Stimulated activated CD4-positive, alpha-beta T cell treated with anti-CD3 and anti-CD28 coated beads, Interleukin-4, amount 100 ng/mL, for 4 hours (primary cell): ENCODE results near the gene TEX13B.

Experiments used
- DNase-seq, 2 experiments: peaks; one replicate each; pipeline ENCODE4 v3.0.0-alpha.2; 2020

Gene TEX13B

DNA sequence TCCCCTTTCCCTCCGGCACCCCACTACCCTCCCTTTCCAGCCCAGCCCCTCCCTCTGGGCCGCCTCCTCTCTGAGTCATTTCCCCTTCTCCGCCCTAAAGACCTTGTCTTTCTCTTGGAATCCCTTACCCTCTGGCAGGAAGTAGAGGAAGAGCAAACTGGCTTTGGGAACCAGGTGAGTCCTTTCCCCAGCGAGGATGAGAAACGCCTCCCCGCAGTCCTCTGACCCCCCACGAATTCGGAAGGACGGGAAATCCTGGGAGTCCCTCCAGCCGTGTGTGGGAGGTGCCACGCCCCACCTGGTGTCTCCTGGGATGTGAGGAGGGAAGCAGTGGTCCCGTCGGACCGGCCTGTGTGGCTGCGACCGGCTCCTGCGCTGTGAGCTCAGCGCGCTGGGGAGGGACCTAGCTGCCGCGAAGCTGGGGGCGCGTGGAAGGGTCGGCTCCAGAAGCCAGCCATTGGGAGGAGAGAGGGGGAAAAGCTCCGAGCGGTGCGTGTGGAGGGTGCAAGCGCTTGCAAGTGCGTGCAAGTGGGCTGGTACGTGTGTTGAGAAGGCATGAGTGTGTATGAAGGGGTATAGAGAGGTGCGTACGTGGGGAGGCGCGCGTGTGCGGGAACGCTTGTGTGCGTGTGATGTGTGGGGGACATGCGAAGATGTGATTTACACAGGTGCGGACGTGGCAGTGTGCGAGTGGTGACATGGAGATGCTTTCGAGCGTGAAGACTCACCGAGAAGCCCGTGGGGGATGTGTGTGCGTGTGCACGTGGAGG lies 46.3 kb downstream of the TEX13B start:
- DNase-seq: no peak

GRCh38 chrX:107935200-107935599 lies 47.0 kb downstream of the TEX13B start:
- no peak for DNase-seq

DNA sequence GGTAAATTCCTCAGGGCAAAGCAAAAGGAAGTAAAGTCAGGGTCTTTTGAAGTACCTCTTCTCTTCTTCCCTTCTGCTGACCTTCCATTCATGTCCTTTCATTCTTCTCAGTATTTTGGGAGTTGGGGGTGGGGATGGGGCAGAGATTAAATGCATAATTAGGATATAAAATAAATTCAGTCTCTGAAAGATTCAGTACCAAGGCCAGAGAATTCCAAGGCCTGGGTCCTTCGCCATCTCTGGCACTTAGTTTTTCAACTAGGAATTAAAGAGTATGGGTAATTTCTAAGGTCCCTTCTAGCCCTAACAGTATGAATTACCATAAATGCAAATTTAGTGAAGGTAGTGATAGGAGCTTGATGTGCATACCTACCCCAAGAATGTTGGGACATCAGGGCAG lies 47.9 kb downstream of the TEX13B start:
- no peak for DNase-seq
